Activated CD4-positive, CD25-positive, alpha-beta regulatory T cell (primary cell): ENCODE data around the gene DSCAM.

Experiments
- DNase-seq, 4 experiments: peaks; one replicate each; lab custom pipeline; 2025; lab: John Stamatoyannopoulos, UW

DSCAM gene

DNA sequence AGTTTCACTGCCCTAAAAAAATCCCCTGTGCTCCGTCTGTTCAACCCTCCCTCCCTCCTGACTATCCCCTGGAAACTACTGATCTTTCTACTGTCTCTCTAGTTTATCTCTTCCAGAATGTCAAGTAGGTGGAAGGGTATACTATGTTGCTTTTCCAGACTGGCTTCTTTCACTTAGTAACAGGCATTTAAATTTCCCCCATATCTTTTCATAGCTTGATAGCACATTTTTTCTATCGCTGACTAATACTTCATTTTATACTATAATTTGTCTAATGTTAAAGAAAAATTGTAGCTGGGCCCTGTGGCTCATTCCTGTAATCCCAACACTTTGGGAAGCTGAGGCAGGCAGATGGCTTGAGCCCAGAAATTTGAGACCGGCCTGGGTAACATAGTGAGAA lies 142.8 kb downstream of the DSCAM start:
- DNase-seq = no peak

DNA sequence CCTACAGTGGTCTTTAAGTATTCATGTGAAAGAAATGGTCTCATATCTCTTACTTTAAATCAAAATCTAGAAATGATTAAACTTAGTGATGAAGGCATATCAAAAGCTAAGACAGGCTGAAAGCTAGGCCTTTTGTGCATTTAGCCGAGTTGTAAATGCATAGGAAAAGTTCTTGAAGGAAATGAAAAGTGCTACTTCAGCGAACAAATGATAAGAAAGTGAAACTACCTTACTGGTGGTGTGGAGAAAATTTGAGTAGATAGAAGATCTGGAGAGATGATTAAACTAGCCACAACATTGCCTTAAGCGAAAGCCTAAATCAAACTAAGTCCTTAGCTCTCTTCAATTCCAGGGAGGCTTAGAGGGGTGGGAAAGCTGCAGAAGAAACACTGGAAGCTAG lies 147.6 kb downstream of the DSCAM start:
- no peak for DNase-seq

DNA sequence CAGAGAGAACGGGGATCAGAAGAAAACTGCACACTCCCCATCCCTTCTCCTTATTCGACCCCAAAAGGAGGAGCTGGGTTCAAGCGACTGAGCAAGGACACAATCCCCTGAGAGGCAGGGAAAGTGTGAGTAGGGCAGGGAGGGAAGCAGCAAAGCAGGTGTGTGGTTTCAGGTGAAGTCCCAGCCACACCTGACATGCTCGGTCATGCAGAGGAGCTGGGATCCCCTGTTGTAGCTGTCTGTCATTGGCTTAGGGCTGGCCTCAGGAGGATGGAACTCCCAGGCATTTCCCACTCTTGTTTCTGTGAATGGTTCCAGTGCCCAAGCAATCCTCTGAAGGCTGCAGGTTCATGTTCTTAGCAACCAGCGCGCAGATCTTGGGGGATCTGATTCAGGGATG lies 150.7 kb downstream of the DSCAM start:
- no peak for DNase-seq

DNA sequence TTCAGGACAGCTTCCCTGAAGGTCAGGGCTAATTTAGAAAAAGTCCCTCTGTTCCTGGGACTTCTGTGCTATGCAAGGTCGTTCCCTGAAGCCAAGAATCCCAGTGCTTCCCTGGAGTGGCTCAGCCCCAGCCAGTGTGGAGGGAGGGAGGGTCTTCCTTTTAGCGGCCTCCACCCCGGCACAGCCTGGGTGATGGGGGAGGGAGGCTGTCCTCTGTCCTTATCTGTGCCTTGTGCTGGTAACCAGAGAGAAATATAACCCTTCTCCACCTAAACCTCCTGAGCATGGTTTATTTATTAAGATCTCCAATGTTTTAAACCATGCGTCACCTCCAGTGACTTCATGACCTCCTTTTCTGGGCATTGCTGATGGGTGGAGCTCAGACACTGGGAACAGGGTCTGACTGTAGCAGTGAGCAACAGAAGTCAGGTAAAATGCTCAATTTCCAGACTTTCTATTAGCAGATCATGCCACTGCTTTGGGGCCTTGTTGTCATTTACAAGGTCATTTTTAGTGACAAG lies 157.1 kb downstream of the DSCAM start:
- no peak for DNase-seq

DNA sequence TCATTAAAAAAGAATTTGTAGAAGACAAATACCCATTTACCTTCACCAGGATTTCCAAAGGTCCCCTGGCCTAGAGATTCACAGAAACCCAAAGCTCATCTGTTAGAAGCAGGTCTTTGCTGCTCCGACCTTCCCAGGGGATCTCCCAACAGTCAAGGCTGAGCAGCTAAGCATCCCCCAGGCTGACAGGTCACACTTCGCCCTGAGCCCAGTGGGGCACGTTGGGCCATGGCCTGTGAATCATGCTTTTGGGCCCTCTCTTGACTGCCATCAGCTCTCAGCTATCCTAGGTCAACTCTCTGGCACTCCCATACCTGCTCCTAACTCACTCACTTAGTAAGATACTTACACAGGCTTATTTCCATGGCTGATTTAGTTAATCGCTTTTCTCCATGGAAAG lies 157.7 kb downstream of the DSCAM start:
- no peak for DNase-seq

DNA sequence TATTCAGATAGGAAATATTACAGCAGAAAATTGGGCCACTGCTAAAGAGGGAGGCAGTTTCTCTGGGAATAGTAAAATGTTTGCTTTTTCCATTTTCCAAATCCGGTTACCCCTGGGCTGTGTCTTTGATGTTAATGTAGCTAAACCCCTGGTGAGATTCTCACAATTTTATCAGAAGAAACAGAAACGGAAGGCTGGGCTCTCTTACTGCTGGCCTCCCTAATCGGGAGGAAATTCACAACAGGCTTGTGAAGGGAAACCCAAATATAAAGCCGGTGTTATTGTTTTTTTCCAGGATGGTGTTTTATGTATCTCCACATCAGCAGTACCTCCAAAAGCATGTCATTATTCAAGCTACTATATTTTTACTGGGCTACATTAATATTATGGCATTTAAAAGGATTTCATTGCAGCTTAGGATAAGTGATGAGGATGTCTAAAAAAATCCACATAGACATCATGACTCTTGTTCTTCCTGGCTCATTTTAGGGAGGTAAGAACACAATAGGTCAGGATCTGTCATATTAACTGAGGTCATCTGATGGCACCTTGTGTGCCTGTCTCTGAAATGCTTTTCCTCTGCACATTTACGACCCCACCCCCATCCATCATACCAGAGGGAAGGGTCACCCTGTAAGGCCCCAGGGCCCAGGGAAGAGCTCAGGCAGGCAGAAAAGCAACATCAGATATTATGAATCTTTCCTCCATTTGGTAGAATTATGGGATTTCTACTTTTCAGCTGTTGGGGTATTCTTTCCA lies 158.7 kb downstream of the DSCAM start:
- DNase-seq = no peak

DNA sequence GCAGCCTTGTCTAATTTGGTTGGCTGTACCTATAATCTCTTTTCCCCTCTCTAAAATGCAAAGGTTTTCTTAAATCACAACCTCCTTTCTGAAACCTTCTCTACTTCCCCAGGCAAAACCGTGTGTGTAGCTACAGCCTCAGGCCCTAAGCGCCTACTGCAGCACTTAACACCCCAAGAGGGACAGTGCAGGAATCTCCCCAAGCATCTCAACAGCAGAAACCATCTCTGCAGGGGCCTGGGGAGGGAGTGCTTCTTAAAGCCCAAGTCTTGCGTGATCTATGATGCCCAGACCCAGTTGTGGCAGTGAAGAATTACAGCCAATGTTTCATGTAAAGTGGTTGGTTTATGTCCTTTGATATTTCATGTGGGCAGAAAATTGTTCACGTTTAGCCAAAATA lies 159.3 kb downstream of the DSCAM start:
- DNase-seq = no peak

DNA sequence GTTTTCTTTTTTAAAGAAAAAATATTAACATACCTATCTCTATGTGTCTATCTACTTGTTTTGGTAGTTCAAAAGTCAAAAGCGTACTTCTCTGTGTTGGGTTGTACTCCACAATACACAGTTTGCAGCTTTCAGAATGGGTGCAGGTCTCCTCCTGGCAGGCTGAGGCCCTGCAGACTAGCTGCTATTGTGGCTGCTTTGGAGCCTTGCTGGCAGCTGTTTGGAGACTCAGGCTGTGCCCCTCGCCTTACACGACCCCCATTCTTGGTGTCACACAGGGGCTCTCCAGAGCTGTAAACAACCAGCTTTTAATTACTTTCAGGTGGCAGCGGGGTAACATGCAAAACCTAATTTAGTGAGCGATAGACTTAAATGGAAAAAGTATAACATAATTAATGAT lies 160.4 kb downstream of the DSCAM start:
- DNase-seq = no peak

DNA sequence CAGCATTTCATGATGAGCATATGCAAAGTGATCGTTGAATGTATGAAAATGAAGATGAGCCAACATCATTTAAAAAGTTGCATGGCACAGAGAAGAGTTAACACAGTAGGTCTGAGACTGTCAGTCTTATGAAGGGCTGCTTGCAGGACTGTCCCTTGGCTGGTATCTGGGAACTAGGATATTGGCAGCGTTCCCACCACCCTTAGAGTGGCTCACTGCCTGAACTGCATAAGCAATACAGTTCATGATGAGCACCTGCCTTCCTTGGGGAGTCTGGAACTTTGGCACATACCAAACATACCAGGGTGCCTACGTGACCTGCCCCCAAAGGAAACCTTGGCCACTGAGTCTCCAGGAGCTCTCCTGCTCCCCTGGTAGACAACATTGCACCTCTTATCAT lies 161.8 kb downstream of the DSCAM start:
- no peak for DNase-seq

DNA sequence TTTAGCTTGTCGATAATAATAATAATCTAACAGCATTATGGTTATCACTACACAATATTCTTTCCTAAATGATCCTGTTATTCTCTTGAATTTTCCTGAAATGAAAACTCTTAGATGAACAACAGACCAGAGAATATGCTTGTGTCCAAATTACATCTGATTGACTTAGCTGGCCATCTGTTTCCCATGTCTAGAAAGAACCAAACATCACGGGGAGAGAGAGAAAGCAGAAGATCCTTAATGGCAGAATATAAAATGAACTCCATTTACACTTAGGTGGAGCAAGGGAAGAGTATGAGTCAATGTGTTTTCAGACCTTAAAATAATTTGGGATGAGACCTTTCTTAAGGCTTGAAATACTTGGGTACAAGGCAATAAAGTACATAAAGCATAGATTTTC lies 162.2 kb downstream of the DSCAM start:
- no peak for DNase-seq

DNA sequence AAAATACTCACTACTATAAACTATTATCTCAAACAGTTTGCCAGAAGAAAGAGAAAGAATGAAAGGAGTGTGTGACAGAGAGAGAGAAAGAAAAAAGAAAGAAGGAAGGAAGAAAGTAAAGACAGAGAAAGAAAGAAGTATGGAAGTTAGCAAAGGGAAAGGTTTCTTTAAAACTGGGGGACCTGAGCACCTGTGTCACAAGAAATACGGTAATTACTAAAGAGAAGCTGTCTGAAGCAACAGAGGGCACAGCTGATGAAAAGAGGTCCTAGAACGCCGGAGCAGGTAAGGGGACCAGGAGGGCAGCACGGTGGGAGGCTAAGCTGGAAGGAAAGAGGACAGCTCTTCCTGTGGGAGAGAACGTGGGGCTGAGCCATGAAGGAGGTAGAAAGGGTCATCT lies 163.6 kb downstream of the DSCAM start:
- DNase-seq = no peak

DNA sequence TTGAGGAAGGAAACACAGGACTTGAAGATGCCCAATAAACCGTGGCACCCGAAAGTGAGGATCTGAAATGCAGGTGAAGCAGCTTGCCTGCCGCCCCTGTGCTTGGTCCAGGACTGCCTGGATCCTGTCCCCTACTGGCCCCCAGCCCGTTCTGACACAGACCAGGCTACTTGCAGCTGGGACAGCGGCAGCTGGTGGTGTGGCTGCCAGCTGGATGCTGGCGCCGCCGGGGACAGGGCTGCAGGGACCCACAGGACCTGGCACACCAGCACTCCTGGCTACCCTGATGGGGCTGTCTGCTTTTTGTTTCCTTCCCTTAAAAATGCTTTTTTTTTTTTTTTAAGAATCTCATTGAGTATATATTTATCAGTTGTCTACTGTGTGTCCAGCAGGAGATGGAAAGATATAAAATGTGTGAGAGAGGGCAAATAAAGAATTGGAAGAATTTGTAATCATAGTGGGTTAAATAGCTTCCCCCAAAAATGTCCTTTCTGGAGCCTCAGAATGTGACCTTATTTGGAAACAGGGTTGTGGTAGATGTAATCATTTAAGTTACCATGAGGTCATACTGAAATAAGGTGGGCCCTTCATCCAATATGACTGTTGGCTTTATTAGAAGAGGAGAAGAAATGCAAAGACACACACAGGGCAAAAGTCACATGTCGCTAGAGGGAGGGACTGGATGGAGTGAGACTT lies 165.6 kb downstream of the DSCAM start:
- DNase-seq = no peak

DNA sequence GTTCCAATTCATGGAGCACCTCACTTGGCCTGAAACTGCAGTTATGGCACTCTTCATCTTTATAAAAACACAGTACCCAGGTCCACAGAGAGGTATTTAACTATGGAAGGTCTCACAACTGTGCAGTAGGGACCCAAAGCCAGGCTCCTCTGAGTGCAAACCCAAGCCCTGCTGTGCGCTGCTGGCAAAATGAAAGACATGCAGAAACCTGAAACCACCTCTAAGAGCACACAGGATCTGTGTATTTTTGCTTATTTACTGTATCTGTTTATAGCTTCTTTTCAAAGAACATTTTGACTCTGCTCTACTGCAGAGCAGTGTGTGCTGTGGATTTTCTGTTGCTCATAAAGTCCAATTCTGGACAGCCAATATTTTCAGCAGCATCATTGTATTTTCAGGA lies 166.6 kb downstream of the DSCAM start:
- DNase-seq = no peak

DNA sequence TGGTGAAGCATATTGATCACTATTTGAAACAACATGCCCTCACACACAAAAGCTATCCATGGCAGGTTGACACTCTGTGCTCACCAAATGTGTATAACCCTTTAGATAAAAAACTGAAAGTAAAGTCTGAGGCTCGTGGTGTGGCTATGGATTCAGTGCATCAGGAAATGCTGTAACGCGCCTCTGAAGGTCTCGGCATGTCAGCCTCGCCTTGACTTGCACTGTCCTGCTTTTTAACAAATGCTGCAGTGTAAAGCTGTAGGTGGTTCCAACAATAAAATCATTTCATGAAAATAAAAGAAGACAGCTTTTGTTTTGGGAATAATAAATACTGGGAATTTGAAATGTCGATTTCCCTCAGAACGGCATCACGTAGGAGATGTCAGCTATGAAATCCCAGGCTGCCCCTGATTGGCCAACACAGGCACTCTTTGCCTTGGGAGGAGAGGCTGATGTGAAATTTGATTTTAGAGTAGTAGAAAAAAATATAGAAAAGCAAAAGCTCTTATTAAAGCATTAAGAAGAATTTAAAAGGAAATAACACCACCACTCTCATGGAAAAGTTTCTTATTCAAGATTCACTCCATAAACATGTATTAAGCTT lies 168.2 kb downstream of the DSCAM start:
- no peak for DNase-seq

DNA sequence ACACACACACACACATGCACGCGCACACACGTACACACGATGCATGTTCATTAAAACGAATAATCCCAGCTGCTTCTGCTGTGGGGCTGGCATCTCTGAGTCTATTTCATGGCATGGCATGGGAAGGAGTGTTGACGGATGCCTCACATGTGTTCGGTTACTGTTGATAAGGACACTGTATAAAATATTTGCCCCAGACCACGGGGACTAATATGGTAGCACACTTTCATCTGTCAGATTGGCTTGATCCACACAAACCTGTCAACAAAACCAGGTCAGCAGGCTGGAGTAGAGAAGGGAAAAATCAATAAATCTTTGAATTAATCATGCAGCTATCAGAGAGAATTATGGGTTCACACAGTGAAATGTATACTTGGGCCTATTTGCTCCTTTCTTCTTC lies 171.9 kb downstream of the DSCAM start:
- no peak for DNase-seq

DNA sequence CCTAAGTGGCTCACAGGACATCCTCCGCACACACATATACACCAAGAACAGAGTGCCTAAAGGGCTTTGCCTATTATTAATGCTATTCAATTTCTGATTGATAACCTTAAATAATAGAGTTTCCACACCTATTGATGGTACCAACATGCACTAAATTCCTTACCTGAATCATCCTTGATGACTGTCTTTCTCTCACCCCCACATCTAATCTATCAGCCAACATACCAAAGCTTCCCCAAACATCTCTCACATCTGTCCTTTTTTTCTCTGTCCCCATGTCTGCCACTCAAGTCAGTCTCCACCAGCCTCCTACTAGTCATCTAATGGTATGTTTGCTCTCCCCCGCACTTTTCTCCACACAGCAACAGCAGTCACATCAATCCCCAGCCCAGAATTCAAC lies 174.4 kb downstream of the DSCAM start:
- no peak for DNase-seq

DNA sequence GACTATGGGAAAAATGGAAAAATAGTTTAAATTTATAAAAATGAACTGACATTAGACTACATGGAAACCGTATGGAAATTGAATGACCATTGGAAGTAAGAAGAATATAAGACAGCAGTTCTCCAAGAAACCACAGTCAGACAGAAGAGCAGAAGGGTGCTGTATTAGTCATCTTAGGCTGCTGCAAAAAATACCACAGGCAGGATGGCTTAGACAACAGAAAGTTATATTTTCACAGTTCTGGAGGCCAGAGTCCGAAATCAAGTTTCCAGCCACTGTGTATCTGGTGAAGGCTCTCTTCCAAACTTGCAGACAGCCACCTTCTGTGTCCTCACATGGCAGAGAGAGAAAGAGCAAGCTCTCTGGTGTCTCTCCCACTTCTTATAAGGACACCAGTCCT lies 175.2 kb downstream of the DSCAM start:
- DNase-seq = no peak

DNA sequence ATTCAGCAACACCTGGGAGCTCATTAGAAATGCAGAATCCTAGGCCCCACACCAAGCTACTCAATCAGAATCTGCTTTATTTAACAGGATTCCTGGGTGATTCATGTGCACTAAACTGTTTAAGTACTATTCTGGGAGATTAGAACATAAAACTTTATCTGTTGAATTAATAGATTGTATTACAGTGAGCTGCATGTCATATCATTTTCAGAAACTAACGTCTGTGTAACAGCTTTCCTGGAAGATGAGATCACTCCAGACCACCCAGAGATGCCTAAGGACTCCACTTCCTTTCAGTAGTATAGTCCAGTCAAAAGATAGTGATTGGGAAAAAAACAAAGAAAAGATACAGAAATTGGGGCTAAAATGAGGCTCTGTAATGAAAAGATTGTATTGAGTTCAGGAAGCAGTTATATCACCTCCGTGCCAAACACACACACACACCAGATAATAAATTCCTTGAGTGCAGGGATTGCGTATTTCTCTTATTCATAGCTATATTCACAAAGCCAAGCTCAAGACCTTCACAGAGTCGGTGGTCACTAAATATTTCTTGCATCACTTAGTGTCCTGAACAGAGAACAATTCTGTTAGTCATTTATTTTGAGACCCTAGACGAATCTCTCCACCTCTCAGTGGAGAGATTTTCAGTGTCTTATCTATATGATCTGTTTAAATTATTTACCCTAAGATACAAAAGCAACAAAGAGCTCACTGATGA lies 178.2 kb downstream of the DSCAM start:
- DNase-seq = no peak

DNA sequence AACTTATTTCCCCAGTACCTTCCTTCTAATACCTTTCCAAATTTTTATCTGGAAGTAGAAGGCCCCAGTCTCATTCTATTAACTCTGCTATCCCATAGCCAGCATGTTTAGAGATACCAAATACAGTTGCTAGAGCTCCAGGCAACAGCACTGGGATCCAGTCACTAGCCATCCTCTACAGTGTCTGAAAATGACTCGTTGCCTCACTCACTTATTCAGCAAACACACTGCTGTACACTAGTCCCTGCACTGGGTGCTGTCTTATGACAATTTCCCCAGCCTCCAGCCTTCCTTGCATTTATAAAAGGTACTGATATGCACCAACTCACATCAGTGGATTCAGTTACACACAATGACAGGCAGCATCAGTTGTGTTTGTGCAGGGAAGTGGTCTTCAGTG lies 179.0 kb downstream of the DSCAM start:
- no peak for DNase-seq

DNA sequence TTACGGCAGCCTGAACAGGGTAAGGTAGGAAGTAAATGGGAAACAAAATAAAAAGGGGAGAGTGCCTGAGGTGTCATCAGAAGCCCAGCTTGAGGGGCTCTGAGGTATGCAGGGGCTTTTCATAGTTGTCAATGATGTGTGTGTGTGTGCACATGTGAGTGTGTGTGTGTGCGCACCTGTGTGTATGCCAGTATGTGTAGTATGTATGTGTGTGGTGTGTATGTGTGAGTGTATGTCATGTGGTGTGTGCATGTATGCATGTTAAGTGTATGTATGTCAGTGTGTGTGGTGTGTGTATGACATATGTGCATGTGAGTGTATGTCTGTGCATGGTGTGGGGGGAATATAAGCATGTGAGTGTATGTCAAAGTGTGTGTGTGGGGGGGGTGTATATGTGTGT lies 184.1 kb downstream of the DSCAM start:
- DNase-seq = no peak

DNA sequence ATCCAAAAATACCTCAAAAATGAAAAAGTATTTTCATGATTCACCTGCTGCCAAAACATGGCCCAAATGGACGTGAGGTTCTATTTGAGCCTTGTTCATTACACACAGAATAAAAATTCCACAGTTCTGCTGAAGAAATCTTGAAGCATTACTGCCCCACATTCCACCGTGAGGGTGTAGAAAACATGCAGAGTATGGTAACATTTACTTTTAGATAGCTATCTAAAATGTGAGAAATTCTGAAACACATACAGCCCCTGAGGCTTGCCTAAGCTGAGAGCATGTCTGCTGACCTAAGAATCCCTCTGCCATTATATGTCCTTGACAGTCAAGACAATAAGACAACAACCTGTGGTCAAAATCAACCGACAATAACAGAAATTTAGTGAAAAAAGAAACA lies 186.5 kb downstream of the DSCAM start:
- DNase-seq = no peak

DNA sequence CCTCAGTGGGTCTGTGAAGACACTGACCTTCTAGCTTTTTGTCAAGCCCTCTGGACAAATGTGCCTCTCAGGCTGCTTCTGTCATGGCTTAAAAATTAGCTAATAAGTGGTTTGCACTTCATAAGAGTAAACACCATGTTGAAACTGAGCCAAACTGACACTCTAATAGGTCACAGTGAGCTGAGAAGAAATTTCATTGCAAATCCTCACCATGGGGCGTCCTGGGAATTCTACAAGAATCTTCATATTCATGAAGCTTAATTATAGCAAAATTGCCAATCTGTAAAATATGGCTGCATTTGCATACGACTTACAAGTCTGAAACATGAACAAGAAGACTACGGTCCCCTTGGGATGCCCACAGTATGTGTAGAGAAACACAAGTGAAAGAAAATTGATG lies 188.6 kb downstream of the DSCAM start:
- DNase-seq = no peak

DNA sequence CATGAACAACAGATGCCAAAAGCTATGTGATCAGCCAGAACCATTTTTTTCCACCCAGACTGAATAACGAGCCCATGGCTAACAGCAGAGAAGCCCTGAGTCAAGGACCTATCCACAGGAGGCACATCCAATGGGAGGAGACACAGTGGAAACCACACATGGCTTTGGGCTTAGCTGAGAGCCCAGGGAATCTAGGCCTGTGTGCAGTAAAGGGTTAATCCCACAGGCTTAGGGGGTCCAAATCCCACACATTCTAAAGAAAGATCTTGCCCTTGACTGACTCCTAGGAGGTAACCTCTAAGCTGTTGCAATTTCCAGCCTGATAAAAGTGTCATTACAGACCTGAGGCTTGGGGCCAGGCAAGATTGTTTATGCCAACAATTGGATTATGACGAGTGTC lies 194.5 kb downstream of the DSCAM start:
- no peak for DNase-seq
